VCaP (cell line): Measurements from ENCODE around the gene DGLUCY.

Experiments
- H3K27ac ChIP-seq: fragments of 450-650 bp; 2 replicates; pipeline ENCODE4 v1.5.1; 2017
- TF ChIP-seq, protein P1 (sequence below): fragments of 450-650 bp; conservative IDR thresholded peaks from 2 replicates; pipeline ENCODE4 v1.5.1; 2017; ENCODE audit warnings: mild to moderate bottlenecking, moderate library complexity

Gene DGLUCY

DNA sequence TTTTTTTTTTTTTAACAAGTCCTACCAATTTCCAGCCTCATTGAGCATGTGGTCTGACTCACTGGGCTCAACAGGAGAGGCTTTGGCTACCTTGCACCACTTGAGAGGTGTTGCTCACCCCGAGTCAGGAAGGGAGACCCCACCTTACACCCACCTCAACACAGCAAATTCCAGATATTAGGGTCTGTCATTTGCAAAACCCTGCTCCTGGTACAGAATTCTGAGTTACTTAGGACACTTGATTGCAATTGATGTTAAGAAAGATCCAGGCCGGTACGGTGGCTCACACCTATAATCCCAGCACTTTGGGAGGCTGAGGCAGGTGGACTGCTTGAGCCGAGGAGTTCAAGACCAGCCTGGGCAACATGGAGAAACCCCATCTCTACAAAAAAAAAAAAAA is 14.1 kb downstream of the DGLUCY start:
- H3K27ac ChIP-seq = peak overlapping the region; percentile 66
- TF ChIP-seq, protein P1, sequence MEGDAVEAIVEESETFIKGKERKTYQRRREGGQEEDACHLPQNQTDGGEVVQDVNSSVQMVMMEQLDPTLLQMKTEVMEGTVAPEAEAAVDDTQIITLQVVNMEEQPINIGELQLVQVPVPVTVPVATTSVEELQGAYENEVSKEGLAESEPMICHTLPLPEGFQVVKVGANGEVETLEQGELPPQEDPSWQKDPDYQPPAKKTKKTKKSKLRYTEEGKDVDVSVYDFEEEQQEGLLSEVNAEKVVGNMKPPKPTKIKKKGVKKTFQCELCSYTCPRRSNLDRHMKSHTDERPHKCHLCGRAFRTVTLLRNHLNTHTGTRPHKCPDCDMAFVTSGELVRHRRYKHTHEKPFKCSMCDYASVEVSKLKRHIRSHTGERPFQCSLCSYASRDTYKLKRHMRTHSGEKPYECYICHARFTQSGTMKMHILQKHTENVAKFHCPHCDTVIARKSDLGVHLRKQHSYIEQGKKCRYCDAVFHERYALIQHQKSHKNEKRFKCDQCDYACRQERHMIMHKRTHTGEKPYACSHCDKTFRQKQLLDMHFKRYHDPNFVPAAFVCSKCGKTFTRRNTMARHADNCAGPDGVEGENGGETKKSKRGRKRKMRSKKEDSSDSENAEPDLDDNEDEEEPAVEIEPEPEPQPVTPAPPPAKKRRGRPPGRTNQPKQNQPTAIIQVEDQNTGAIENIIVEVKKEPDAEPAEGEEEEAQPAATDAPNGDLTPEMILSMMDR = no peak

DNA sequence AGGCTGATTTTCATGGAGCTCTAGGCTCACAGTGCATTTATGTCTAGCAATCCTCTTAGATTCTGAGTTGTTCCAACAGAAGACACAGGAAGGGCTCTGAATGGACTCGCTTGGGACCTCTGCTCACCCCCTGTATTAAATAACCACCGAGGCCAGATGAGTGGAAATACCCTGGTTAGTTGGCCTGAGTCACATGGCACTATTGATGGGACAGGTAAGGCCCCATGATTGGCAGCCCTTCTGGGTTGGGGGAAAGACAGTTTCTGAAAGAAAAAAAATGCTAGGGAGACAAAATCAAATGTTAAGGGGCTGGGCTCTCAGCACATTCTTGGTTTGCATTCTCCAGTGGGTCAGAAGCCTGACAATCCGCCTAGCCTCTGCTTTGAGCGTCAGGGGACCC is 14.8 kb downstream of the DGLUCY start:
- H3K27ac ChIP-seq = peak overlapping the region; percentile 66; the same call in 1 of the 2 replicates
- TF ChIP-seq, protein P1 = no peak

DNA sequence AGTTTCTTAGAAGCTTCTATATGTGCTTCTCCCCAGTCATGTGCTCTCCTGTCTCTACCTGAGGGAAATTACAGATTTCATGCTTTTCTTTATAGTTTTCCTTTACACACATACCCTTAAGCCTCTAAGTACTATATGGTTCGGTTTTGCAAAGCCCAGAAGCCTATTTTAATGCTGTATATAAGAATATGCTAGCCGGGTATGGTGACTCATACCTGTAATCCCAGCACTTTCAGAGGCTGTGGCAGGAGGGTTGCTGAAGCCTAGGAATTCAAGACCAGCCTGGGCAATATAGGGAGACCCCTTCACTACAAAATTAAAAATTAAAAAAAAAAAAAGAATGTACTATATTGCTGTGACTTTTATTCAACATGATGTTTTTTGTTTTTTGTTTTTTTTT is 15.4 kb downstream of the DGLUCY start:
- no peak overlapping the region for H3K27ac ChIP-seq
- TF ChIP-seq, protein P1 = no peak

DNA sequence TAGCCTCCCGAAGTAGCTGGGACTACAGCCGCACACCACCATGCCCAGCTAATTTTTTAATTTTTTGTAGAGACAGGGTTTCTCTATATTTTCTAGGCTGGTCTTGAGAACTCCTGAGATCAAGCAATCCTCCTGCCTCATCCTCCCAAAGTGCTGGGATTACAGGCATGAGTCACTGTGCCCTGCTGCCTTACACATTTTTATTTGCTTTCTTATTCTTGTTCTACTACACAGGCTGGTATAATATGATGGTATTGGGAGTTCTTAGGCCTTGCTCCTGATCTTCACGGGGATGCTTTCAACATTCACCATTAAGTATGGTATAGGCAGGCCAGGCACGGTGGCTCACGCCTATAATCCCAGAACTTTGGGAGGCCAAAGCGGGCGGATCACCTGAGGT is 21.2 kb downstream of the DGLUCY start:
- no peak overlapping the region for H3K27ac ChIP-seq
- TF ChIP-seq, protein P1 = no peak

DNA sequence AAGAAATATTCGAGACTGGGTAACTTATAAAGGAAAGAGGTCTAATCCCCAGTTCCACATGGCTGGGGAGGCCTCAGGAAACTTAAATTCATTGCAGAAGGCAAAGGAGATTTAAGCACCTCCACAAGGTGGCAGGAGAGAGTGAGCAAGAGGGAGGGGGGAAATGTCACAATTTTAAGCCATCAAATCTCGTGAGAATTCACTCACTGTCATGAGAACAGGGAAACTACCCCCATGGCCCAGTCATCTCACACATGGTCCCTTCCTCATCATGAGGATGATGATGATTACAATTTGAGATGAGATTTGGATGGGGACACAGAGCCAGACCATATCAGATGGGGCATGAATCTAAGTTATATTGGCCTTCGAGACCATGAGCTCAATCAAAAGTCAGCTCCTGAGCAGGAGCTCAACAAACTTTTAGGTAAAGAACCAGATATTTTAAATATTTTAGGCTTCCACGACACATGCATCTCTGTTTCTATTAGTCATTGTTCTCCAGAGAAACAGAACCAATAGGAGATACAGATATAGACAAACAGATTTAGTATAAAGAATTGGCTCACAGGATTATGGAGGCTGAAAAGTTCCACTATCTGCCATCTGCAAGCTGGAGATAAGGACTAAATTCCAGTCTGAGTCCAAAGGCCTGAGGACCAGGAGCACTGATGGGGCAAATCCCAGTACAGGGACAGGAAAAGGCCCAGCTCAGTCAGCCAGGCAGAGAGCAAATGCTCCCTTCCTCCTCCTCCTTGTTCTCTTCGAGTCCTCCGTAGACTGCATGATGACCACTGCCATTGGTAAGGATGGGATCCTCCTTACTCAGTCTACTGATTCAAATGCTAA is 24.9 kb downstream of the DGLUCY start:
- TF ChIP-seq, protein P1 = peak; percentile 79

DNA sequence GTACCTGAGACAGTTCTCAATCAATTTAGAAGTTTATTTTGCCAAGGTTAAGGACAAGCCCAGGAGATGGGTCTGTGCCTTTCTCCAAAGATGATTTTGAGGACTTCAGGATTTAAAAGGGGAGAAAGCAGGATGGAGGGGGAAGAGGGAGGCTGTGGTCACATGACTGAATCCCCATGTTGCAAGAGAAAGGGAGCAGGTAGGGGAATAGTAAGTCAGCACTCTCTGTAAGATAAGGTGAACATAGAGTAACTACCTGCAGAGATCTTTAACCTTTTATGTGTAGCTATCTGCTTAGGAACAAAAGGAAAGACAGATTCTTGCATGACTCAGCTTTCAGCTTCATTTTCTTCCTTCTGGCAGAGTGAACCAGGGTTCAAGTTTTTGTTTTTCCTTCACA is 25.9 kb downstream of the DGLUCY start:
- TF ChIP-seq, protein P1 = no peak
- no peak overlapping the region for H3K27ac ChIP-seq

More for the DNA sequence above, 24.9 kb downstream of the DGLUCY start:
- H3K27ac ChIP-seq = no peak overlapping the region

DNA sequence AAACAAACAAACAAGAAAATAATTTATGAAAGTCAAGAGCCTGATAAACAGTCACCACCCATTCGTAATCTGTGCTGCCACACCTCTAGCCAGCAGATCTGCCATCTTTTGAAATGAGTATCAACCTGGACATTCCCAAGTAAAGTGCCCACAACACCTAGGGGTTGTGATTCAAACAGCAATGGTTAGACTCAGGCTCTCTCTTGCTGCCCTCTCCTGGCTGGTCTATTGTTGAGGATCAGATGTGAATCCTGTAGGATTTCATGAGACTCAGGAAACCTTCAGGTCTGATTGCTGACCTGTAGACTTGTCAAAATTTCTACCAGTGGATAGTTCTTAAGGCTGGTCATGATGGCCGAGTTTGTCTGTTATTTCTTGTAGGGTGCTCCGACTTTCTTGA is 26.8 kb downstream of the DGLUCY start:
- no peak overlapping the region for H3K27ac ChIP-seq
- TF ChIP-seq, protein P1 = peak; percentile 72
